Measurements from ENCODE around the gene KLF2.
"Not testable (repeated sequence)": the region's sequence is repeated elsewhere in the genome, so short reads cannot be mapped to it uniquely, and the experiment has no call there.

Gene KLF2

DNA sequence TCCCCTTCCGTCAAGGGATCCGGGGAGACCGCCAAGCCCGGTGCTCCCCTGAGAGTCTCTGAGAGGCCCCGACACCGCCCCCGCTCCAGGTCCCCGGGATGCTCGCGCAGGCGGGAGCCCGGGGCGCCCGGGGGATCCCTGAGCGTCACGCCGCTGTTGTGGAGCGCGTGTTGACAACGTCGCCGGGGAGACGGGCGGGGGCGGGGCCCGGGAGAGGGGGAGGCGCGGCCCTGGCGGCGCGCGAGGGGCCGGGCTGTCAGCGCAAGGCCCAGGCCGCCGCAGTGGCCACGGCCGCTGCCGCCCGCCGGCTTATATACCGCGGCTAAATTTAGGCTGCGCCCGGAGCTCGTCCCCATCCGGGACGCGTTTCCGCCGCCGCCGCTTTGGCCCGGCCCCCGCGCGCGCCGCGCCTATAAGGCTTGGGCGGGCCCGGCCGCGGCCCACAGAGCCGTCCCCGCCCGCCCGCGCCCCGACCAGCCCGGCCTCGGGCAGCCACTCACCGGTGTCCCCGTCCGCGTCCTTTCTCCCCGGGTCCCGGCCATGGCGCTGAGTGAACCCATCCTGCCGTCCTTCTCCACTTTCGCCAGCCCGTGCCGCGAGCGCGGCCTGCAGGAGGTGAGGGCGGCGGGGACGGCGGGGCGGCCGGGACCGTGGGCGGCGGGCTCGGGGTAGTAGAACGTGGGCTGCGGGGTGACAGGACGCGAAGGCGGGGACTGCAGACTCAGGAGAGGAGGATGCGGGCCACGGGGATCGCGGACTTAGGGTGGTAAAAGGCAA is at the start of gene KLF2:
KLF2 (plus strand) TSS at position 443 of the 777 bp plus-strand sequence; CDS start at position 541, 98 bp downstream.
- DNase-seq = peak; percentile 98

DNA sequence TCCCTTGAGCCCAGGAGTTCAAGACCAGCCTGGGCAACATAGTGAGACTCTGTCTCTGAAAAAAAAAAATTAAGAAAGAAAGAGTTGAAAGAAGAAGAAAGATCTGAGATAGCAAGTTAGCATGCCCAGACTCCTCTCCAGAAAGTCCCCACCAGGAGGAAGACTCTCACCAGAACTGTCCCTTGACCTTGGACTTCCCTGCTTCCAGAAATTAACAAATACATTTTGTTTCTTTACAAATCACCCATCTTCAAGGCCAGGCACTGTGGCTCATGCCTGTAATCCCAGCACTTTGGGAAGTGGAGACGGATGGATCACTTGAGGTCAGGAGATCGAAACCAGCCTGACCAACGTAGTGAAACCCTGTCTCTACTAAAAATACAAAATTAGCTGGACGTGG is 44.3 kb upstream of the KLF2 start:
- DNase-seq = no peak

DNA sequence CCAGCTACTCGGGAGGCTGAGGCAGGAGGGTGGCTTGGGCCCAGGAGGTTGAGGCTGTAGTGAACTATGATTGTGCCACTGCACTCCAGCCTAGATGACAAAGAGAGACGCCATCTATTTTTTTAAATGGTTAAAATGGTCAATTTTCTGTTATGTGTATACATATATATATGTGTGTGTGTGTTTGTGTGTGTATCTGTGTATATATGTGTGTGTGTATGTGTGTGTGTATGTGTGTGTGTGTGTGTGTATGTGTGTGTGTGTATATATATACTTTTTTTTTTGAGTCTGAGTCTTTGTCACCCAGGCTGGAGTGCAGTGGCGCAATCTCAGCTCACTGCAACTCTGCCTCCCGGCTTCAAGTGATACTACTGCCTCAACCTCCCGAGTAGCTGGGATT is 42.9 kb upstream of the KLF2 start:
- DNase-seq = no peak

DNA sequence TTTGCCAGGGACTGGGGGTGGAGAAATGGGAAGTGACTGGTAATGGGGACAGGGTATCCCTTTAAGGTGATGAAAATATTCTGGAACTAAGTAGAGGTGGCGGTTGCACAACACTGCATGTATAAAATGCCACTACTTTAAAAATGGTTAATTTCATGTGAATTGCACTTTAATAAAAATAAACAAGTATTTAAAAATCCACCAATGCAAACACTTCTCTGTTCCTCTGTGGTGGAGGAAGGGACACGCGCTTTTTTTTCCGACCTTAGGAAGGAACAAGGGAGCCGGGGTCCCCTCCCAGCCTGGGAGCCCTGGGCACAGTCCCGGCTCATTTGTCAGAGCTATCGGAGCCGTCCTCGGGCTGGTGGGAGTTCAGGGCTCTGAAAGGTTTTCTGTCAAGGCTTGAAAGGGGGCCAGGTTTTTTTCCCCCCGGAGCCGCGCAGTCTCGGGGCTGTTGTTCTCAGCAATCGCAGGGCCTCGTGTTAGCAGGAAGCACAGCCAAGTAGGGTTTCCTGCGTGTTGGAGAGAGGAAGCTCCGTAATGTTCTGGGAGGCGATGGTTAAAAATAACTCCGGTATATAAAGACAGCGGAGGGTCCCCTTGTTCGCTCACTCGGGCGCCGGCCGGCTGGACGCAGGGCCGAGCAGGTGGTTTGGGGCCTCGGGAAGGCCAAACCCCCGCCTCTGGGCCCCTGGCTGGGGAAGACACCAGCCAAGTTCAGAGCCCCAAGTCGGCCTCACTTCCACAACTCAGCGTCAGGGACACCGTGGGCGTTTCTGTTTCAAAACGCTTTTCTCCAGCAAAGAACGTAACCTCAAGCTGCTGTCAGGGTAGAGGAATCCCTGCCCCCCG is 41.2 kb upstream of the KLF2 start:
- DNase-seq = peak; percentile 96

DNA sequence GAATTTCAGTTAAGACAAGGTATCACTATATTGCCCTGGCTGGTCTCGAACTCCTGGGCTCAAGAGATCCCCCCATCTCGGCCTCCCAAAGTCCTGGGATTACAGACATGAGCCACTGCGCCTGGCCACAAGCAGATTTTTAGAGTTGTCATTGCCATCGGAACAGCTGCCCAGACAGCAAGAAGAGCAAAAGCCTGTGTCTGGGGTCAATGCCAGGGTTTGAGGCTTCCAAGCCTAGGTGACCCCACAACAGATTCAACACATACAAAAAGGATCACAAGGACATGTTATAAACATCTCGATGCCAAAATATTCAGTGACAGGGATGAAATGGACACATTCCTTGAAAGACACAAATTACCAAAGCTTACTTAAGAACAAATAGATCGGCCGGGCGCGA is 40.1 kb upstream of the KLF2 start:
- no peak for DNase-seq

DNA sequence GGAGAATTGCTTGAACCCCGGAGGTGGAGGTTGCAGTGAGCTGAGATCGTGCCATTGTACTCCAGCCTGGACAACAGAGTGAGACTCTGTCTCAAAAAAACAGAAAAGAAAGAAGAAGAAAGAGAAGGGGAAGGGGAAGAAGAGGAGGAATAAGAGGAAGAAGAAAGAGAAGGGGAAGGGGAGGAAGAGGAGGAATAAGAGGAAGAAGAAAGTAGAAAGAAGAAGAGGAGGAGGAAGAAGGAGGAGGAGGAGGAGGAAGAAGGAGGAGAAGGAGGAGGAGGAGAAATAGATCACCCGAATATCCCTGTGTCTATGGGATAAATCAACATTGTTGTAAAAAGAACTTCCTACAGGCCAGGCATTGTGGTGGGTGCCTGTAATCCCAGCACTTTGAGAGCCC is 39.5 kb upstream of the KLF2 start:
- not testable (repeated sequence) for DNase-seq

DNA sequence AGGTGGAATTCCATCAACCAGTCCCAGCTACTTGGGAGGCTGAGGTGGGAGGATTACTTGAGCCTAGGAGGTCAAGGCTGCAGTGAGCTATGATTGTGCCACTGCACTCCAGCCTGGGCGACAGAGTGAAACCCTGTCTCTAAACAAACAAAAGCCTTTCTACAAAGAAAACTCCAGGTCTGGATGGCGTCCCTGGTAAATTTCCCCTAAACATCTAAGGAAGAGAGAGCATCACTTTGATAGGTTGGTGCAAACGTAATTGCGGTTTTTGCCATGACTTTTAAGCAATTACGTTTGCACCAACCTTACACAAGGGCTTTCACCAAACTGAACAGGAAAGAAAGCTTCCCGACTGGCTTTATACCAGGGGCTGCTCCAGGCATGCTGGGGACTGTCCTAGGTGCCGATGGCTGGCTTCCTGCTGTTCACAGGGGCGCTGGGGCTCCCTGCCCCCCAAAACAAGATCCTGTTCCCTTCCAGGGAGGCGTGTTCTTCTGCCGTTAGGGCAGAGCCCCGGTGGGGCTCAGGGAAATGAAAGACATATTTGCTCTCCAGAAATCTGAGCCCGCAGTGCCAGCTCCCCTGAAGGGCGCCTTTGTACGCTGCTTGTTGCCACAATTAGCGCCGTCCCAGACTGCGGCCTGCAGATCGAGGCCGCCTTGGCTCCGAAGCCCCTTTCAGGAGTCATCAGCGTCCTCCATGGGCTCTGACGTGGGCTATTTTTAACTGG is 38.7 kb upstream of the KLF2 start:
- peak; percentile 74 for DNase-seq

DNA sequence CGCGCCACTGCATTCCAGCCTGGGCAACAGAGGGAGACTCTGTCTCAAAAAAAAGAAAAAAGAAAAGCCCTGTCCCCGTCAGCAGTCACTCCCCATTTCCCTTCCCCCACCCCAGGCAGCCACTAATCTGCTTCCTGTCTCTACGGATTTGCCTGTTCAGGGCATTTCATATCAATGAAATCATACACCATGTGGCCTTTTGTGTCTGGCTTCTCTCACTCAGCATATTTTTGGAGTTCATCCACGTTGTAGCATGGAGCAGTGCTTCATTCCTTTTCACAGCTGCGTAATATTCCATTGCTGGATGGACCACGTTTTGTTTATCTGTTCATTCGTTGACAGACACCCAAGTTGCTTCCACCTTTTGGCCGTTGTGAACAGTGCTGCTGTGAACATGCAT is 36.1 kb upstream of the KLF2 start:
- DNase-seq = no peak

DNA sequence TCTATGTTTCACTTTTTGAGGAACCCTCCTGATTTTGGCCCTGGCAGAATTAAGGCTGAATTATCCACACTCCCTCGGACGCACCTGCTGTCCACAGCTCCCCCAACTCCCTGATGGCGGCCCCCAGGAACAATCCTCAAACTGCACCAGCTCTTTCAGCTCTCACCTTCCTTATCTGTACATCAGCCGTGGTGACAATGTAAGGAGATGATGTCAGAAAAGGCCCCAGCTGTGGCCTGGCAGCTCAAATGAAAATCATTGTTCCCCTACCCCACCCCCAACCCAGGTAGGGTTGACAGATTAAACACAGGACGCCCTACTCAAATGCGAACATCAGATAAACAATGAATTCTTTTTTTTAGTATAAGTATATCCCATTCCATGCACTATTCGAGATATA is 35.0 kb upstream of the KLF2 start:
- DNase-seq = no peak

DNA sequence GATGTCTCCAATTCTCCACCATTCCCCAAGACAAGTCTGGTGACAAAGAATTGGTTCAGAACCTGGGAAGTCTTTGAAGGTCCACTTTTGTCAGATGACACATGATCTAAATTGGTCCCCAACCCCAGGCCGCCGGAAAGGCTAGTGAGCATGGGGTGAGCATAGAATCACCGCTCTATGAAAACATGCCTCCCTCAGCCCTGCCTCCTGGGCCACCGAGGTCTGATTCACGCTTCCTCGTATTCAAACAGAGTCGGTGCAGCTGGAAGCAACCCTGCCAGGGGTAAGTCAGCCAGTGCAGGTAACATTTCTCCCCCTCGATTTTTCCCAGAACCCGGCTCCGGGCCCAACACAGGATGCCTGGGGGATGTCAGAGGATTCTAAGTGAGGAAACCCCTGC is 33.9 kb upstream of the KLF2 start:
- DNase-seq = no peak

DNA sequence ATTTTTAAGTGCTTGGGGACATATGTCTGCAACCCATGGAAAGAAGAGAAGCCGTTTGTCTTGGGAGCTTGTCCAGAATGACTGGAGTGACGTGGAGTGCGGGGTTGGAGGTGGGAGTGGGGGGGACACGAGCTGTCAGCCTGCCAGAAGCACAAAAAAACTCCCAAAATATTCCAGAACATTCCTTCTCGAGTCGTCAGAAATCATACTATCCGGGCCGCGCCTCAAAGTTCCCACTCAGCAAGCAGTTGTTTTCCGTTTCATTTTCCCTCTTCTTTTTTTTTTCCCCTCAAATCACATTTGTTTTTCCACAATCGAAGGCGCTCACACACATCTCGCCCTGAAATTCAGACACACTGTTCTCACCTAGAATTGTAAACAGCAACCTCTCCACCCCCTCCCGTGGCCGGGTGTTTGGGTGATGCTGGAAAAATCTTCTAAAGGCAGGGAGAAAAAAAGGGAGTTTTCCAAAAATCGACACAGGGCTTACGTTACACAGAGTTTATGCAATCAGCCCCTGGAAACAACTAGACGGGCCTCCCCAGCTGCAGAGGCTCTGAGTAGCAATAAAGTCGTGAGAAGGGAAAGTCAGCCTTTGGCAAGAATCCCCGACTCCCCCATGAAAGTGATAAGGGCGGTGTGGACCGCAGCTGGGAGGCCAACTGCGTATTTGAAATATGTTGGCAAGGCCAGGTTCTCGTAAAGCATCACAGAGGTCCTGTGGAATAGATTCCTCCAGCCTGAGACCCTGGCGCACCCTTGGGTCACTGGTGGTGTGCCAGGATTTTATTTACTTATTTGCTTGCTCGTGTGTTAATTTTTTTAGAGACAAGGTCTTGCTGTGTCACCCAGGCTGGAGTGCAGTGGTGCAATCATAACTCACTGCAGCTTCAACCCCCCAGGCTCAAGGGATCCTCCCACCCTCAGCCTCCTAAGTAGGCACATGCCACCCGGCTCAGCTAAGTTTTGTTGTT is 31.2 kb upstream of the KLF2 start:
- peak; percentile 92 for DNase-seq

DNA sequence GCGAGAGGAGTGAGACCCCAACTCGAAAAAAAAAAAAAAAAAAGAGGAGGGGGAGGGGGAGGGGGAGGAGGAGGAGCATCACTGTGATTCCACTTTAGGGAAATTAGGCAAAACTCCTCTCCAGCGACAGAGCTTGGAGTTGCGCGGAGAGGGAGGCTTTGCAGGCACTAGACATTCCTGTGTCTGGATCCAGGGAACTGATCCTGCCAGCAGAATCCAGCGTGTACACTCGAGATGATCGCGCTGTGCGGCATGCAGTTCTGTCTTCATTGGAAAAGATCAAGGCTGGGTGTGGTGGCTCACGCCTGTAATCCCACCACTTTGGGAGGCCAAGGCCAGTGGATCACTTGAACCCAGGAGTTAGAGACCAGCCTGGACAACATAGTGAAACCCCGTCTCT is 29.6 kb upstream of the KLF2 start:
- DNase-seq = peak; percentile 72

DNA sequence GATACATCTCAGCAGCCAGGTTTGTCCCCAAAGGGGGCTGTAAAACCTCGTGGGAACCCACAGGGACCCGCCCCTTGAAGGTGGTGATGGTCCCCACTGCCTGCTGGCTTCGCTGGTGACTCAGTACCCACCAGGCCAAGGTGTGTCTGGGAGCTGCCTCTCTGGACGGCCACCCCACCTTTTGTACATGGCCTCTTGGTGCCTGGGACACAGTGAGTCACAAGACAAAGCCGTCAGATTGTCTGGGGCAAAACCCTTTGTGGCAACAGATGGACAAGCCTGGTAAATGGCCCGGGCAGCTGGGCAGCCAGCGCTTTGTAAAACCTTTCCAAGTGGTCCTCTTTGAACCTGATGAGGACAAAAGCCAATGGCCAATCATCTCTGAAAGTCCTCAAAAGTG is 27.9 kb upstream of the KLF2 start:
- DNase-seq = no peak

DNA sequence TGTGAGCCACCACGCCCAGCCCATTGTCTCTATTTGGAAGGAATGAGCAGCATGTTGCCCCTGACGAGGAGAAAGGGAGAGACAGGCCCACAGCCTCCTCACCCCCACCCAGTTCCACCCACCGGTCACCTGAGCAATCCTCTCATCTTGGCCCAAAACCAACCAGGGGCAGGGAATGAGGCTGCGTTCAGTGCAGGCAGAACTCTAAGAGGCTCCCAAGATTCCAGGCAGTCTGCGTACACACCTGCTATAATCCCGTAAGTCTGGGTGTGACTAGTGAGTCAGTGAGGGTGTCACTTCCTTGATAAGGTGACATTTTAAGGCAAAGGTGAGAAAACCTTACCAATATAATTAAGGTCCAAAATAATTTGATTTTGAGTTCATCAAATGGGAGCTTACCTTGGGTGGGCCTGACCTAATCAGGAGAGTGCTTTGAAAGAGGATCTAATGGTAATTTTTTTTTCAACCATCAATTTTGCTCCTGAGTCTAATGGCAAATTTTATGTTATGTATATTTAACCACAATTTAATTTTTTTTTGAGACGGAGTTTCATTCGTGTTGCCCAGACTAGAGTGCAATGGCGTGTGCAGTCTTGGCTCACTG is 26.9 kb upstream of the KLF2 start:
- no peak for DNase-seq

DNA sequence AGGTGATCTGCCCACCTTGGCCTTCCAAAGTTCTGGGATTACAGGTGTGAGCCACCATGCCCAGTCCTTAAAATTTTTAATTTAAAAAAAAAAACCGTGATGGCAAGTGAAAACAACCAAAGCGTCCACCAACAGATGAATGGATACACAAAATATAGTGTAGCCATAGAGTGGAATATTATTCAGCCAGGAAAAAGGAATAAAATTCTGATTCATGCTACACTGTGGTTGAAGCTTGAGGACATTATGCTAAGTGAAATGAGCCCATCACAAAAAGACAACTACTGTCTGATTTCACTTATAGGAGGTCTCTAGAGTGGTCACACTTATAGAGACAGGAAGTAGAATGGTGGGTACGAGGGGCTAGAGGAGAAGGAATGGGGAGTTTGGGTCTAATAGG is 26.3 kb upstream of the KLF2 start:
- DNase-seq = no peak

DNA sequence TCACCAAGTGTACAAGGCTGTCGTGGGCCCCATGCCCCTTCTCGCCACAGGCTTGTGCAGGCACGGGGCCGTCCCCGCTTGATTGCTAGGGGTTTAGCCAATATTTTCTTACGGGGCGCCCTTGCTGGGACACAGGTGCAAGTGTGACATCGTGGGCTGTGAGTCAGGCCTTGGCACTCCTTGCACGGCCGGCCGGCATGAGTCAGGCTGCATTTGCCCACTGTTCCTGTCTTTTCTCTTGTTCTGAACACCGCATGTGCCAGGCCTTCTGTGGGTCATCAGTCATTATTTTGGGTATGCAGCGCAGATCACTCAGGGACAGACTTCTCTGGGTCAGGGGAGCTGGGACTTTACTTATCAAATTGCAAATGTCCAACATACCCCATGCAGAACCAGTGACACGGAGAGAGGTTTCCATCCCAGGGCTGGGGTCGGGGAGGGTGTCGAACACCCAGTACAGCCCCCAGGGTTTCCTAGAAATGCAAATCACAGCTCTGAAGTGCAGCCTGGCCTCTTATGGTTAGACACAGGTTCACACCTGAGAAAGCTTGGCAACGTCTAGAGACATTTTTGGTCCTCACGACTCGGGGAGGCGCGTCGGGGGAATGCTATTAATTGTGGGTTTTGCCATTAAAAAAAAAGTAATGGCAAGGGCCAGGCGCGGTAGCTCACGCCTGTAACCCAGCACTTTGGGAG is 22.5 kb upstream of the KLF2 start:
- DNase-seq = no peak

DNA sequence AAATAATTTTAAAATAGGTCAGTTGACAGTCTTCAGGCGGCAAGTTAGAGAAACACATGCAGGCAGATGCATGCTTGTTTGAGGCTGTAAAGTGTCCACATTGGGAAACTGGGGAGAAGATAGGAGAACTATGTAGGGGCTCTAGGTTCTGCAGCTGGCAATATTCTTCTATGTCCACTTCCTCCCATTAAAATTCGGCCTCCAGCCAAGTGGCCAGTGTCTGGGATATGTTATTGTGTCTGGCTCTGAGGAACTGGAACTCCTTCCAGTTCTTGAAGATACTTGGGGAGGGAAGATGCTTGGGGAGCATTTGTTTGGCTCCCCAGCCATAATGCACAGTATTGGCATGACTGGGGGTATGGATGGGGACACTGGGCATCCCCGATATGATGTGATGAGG is 20.9 kb upstream of the KLF2 start:
- no peak for DNase-seq

DNA sequence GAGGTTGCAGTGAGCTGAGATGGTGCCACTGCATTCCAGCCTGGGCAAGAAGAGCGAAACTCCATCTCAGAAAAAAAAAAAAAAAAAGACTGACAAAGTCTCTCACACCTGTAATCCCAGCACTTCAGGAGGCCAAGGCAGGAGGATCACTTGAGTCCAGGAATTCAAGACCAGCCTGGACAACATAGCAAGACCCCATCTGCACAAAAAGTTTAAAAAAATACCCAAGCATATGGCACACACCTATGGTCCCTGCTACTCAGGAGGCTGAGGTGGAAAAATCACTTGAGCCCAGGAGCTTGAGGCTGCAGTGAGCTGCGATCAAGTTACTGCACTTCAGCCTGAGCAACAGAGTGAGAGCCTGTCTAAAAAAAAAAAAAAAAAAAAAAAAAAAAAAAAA is 20.1 kb upstream of the KLF2 start:
- not testable (repeated sequence) for DNase-seq

DNA sequence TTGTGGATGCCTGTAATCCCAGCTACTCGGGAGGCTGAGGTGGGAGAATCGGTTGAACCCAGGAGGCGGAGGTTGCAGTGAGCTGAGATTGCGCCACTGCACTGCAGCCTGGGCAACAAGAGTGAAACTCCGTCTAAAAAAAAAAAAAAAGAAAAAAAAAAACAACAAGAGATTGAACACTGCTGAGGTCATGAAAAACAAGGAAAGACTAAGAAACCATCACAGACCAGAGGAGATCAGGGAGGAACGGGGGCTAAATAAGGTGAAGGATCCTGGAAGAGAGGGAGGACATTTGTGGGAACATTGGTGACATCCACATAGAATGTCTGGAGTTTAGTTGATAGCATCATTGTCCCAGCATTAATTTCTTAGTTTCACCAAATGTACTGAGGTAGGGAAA is 19.6 kb upstream of the KLF2 start:
- DNase-seq = not testable (repeated sequence)

DNA sequence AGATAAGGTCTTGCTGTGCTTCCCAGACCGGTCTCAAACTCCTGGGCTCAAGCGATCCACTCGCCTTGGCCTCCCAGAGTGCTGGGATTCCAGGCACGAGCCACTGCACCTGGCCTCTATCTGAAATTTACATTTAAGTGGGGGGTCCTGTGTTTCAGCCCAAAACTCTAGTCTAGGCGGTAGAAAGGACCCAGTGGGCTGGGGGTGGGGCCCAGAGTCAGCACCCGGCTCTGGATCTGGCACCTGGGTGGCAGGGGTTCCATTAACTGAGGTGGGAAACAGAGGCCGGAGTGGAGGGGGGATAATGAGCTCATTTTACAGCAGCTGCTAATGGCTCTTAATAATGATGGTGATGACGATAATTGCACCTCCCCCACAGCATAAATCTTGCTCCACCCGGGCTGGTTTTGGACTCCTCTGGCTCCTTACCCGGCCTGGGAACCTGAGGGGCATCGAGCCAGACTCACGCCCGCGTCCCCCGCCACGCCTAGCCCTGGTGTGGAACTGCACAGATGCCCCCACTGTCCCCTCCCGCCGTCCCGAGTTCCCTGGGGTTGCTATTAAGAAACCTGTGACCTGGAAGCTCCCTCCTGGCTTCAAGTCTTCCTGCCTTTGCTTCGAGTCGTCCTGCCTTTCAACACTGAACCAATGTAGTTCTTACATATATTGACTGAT is 17.8 kb upstream of the KLF2 start:
- DNase-seq = no peak

DNA sequence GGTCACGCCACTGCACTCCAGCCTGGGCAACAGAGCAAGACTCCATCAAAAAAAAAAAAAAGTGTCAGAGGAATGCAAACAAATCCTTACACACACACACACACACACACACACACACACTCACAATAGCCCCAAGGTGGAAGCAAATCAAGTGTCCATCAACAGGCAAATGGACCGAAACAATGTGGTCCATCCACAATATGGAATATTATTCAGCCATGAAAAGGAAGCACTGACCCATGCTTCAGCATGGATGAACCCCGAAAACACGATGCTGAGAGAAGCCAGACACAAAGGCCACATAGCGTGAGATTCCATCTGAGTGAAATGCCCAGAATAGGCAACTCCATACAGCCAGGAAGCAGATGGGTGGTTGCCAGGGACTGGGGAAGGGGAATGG is 16.5 kb upstream of the KLF2 start:
- no peak for DNase-seq

All from right hindlimb (tissue), 1 donor.